Activated CD8-positive, alpha-beta T cell treated with anti-CD3 and anti-CD28 coated beads for 36 hours (primary cell): ENCODE results near the gene FCRL3. TPM values are rescaled to one million over a fixed set of nuclear protein-coding genes. Genes with fewer than 3 reads are reported as not detected.
"Not testable (repeated sequence)": the region's sequence is repeated elsewhere in the genome, so short reads cannot be mapped to it uniquely, and the experiment has no call there.

Experiments used
- ATAC-seq: fragments of 200-7000 bp; cut with Tn5 transposase; one replicate; pipeline ENCODE4 v1.10.0; 2021; ENCODE audit warnings: mild to moderate bottlenecking, moderate library complexity
- CTCF ChIA-PET: fragments of 350-600 bp; sonication (Branson Sonifier 250); formaldehyde crosslinking; loops from one replicate; lab custom pipeline; 2021; ENCODE audit warnings: antibody characterized with exemption; lab: Charles Lee
- POLR2A ChIA-PET: fragments of 350-600 bp; sonication (Branson Sonifier 250); formaldehyde crosslinking; loops from one replicate; lab custom pipeline; 2021; ENCODE audit warnings: antibody characterized with exemption; lab: Charles Lee
- DNase-seq: peaks from one replicate; pipeline ENCODE4 v3.0.0-alpha.2; 2020
- H3K27ac Mint-ChIP-seq: one replicate; pipeline ENCODE4 v1.8.0; 2021; ENCODE audit warnings: mild to moderate bottlenecking, mixed read lengths
- H3K27me3 Mint-ChIP-seq: one replicate; pipeline ENCODE4 v1.8.0; 2021; ENCODE audit warnings: mixed read lengths
- H3K36me3 Mint-ChIP-seq: one replicate; pipeline ENCODE4 v1.8.0; 2021; ENCODE audit warnings: low read depth, mixed read lengths
- H3K4me1 Mint-ChIP-seq: one replicate; pipeline ENCODE4 v1.8.0; 2021; ENCODE audit warnings: low read depth, mixed read lengths
- H3K4me3 Mint-ChIP-seq: one replicate; pipeline ENCODE4 v1.8.0; 2021; ENCODE audit warnings: mild to moderate bottlenecking, moderate library complexity, mixed read lengths
- H3K9me3 Mint-ChIP-seq: one replicate; pipeline ENCODE4 v1.8.0; 2021; ENCODE audit warnings: mixed read lengths
- intact Hi-C: fragments of 100-400 bp; cut with micrococcal nuclease; formaldehyde crosslinking; loops from one replicate; pipeline ENCODE4 v1.10.0; 2022
- total RNA-seq, 2 experiments: library from RNA; stranded (reverse); gene quantifications; one replicate each; pipeline ENCODE4 v1.2.3, GENCODE V29; 2021
- TF ChIP-seq, protein P1 (sequence below): fragments of 200-600 bp; IDR thresholded peaks from one replicate; pipeline ENCODE4 v1.8.0; 2022; ENCODE audit warnings: antibody characterized with exemption, mild to moderate bottlenecking

Gene FCRL3, protein sequence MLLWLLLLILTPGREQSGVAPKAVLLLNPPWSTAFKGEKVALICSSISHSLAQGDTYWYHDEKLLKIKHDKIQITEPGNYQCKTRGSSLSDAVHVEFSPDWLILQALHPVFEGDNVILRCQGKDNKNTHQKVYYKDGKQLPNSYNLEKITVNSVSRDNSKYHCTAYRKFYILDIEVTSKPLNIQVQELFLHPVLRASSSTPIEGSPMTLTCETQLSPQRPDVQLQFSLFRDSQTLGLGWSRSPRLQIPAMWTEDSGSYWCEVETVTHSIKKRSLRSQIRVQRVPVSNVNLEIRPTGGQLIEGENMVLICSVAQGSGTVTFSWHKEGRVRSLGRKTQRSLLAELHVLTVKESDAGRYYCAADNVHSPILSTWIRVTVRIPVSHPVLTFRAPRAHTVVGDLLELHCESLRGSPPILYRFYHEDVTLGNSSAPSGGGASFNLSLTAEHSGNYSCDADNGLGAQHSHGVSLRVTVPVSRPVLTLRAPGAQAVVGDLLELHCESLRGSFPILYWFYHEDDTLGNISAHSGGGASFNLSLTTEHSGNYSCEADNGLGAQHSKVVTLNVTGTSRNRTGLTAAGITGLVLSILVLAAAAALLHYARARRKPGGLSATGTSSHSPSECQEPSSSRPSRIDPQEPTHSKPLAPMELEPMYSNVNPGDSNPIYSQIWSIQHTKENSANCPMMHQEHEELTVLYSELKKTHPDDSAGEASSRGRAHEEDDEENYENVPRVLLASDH
- total RNA-seq, result 1 to 10 TPM; 5.7 to 6.4 TPM

DNA sequence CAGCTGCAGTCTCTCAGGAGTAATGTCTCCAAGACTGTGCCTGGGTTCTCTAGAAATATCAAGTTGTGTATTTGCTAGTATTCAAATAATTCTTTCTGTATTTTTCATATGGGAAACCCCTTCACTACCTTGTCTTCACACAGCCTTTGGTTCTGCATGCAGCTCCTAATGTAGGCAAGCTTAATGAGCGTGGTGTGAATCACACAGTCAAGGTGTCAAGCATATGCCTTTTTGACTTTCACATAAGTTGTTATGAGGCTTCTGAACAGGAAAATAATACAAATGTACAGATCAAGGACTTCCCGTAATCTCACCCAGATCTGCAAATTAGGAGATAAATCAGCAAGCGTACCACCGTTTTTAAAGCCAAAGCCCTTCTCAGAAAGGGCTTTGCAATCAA is at the start of gene FCRL3:
Gene FCRL3 (minus strand): TSS at position 38 of the 400 bp plus-strand sequence. CDS start 280 bp downstream, outside the sequence.
- peak within 1 kb of the TSS; percentile 54 for H3K4me3 Mint-ChIP-seq
- intact Hi-C loops, result no loop called here
- no peaks in the 10 kb centered on the region for H3K9me3 Mint-ChIP-seq
- DNase-seq, result no peak
- H3K36me3 Mint-ChIP-seq, result no peaks in the 10 kb centered on the region
- ChIA-PET CTCF (no interaction called here), POLR2A (no interaction called here)
- H3K27me3 Mint-ChIP-seq, result peaks cover 1% of the 10 kb centered on the region
- peak; percentile 71 for ATAC-seq
- TF ChIP-seq, protein P1, sequence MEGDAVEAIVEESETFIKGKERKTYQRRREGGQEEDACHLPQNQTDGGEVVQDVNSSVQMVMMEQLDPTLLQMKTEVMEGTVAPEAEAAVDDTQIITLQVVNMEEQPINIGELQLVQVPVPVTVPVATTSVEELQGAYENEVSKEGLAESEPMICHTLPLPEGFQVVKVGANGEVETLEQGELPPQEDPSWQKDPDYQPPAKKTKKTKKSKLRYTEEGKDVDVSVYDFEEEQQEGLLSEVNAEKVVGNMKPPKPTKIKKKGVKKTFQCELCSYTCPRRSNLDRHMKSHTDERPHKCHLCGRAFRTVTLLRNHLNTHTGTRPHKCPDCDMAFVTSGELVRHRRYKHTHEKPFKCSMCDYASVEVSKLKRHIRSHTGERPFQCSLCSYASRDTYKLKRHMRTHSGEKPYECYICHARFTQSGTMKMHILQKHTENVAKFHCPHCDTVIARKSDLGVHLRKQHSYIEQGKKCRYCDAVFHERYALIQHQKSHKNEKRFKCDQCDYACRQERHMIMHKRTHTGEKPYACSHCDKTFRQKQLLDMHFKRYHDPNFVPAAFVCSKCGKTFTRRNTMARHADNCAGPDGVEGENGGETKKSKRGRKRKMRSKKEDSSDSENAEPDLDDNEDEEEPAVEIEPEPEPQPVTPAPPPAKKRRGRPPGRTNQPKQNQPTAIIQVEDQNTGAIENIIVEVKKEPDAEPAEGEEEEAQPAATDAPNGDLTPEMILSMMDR, result no peak
- H3K27ac Mint-ChIP-seq, result peak within 1 kb of the TSS; percentile 78
- H3K4me1 Mint-ChIP-seq, result peaks cover 4% of the 10 kb centered on the region

GRCh38 chr1:157748262-157748817 is 47.8 kb upstream of the FCRL3 start:
- no peak for ATAC-seq
- TF ChIP-seq, protein P1, result no peak
- H3K27ac Mint-ChIP-seq, result no peak overlapping the region
- no peaks in the 10 kb centered on the region for H3K27me3 Mint-ChIP-seq
- H3K4me1 Mint-ChIP-seq, result peaks cover 3% of the 10 kb centered on the region
- intact Hi-C loops, result no loop called here
- no peak for DNase-seq
- CTCF ChIA-PET, result interaction anchor here (1.1 kb wide), 1 partner anchor 123 kb away, joined by 3 read pairs; no protein-coding TSS in a partner anchor
- H3K4me3 Mint-ChIP-seq, result no peak overlapping the region
- POLR2A ChIA-PET, result no interaction called here
- no peaks in the 10 kb centered on the region for H3K36me3 Mint-ChIP-seq
- H3K9me3 Mint-ChIP-seq, result no peaks in the 10 kb centered on the region

GRCh38 chr1:157739229-157739901 is 38.8 kb upstream of the FCRL3 start:
- H3K4me1 Mint-ChIP-seq, result peaks cover under 1% of the 10 kb centered on the region
- no peaks in the 10 kb centered on the region for H3K9me3 Mint-ChIP-seq
- no peak overlapping the region for H3K27ac Mint-ChIP-seq
- intact Hi-C loops, result no loop called here
- POLR2A ChIA-PET, result no interaction called here
- CTCF ChIA-PET, result no interaction called here
- TF ChIP-seq, protein P1, result no peak
- no peaks in the 10 kb centered on the region for H3K36me3 Mint-ChIP-seq
- H3K27me3 Mint-ChIP-seq, result peaks cover 1% of the 10 kb centered on the region
- ATAC-seq, result peak; percentile 60
- no peak overlapping the region for H3K4me3 Mint-ChIP-seq
- DNase-seq, result peak; percentile 21

DNA sequence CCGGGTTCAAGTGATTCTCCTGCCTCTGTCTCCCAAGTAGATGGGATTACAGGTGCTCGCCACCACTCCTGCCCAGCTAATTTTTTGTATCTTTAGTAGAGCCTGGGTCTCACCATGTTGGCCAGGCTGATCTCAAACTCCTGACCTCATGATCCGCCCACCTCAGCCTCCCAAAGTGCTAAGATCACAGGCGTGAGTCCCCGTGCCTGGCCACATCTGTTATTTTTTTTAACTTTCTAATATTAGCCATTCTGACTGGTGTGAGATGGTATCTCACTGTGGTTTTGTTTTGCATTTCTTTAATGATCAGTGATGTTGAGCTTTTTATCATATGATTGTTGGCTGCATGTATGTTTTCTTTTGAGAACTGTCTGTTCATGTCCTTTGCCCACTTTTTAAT is 35.4 kb upstream of the FCRL3 start:
- H3K27ac Mint-ChIP-seq, H3K36me3 Mint-ChIP-seq, CTCF ChIA-PET, DNase-seq, POLR2A ChIA-PET, H3K27me3 Mint-ChIP-seq, intact Hi-C loops, H3K4me3 Mint-ChIP-seq, H3K4me1 Mint-ChIP-seq, ATAC-seq, H3K9me3 Mint-ChIP-seq: not testable (repeated sequence)

GRCh38 chr1:157734321-157734720 is 33.8 kb upstream of the FCRL3 start:
- ChIA-PET POLR2A (no interaction called here), CTCF (no interaction called here)
- DNase-seq (no peak), ATAC-seq (no peak)
- Mint-ChIP-seq H3K36me3 (no peaks in the 10 kb centered on the region), H3K27me3 (no peaks in the 10 kb centered on the region), H3K9me3 (no peaks in the 10 kb centered on the region), H3K27ac (no peak overlapping the region), H3K4me1 (peaks cover 6% of the 10 kb centered on the region), H3K4me3 (no peak overlapping the region)
- intact Hi-C loops, result no loop called here
- TF ChIP-seq, protein P1, result no peak
